Frontal cortex (tissue), 4 donors: Measurements from ENCODE around the gene MOB3B. TPM values are rescaled to one million over a fixed set of nuclear protein-coding genes. Genes with fewer than 3 reads are reported as not detected.
A peak's percentile ranks its signal among the peaks of the same experiment; 100 is the strongest.

Source experiments
- DNase-seq, 2 donors: peaks; one replicate each; pipeline ENCODE4 v3.0.0; 2012; ENCODE audit warnings: low spot score in 2 of 2
- FAIRE-seq: peaks from 2 replicates; lab custom pipeline; 2012; peaks lifted over from hg19 to GRCh38; lab: Jason Lieb, UNC
- total RNA-seq: library from RNA; depleted of rRNA; stranded (reverse); fragments of >200 nt; gene quantifications from one replicate; pipeline ENCODE4 v1.2.3, GENCODE V29; 2014
- donor health status: control.
- donor health status: control.
- donor health status: control.

The MOB3B gene
- total RNA-seq, 1 donor from 2014 or later, result 2.9 TPM

GRCh38 chr9:27353166-27353473, 176.5 kb downstream of the MOB3B start:
- FAIRE-seq (no peak), DNase-seq (no peak)

DNA sequence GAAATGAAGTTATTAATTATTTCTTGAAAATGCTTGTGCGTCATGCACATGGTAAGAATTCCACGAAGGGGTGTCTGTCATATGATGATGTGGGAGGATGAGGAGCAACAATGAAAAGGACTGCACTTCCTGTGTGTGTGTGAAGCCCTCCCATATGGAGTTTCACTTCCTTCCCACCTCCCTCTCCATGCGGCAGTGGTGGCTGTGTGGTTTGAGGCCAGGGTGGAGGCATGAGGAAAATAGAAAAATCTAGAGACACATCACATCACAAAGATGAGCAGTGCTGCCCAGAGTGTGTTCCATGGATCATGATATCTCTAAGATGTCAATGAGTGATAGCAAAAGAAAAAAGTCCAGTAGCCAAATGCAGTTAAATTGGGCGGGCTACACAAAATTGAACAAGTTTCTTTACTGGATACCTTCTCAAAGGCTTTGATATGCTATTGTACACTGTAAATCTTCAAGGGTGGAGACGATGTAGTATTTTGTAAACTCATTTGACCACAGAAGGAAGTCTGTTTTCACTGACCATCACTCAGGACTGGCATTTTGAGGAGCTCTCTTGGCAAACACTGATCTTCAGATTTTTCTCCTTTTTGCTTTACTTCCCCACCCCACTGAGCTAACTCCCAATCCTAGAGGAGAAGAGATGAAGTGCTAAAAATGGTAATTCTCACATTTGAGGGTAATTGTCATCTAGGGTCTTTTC, 177.0 kb downstream of the MOB3B start:
- DNase-seq (no peak), FAIRE-seq (no peak)

- no peak for FAIRE-seq
- peak in 1 of 2 donors; percentile 33 for DNase-seq
These were observed 178.2 kb downstream of the MOB3B start for GRCh38 chr9:27351438-27351837.

DNA sequence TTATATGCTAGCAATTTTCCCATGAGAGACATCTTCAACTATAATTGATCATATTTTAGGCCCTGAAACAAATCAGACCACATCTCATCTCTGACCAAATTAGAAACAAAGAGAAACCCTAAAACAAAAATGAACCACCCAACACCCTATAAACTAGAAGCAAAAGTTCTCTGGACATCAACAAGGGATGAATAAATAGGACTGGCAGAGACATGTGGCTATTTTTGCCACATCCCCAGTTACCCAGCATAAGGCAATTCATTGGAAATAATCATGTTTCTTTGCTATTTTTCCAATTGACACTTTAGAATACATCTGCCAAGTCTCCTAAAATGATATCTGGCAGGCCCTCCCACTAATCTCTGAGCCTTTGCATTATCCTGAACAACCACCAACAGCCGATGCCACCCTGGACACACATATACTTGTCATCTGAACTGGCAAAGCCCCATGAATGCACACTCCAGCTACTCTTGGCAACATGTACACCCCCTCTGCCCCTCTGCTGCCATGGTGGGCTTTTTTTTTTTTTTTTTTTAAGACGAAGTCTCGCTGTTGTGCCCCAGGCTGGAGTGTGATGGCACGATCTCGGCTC, 179.1 kb downstream of the MOB3B start:
- FAIRE-seq (no peak), DNase-seq (no peak)

DNA sequence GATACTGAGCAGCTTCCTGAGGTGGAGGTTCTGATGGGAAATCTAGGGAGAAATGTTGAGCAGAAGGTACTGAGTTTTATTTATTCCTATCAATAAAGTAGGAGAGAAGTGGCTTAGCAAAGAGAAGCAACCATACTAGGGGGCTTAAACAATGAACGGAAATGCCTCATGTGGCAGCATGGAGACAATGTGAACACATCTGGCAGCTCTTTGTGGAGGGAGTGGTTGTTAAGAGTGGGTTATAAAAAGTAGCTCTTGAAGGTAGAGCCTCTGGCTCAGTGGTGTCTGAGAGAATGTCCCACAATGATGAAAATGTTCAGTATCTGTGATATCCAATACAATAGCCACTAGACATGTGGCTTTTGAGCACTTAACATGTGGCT, 179.9 kb downstream of the MOB3B start:
- FAIRE-seq (no peak), DNase-seq (no peak)

DNA sequence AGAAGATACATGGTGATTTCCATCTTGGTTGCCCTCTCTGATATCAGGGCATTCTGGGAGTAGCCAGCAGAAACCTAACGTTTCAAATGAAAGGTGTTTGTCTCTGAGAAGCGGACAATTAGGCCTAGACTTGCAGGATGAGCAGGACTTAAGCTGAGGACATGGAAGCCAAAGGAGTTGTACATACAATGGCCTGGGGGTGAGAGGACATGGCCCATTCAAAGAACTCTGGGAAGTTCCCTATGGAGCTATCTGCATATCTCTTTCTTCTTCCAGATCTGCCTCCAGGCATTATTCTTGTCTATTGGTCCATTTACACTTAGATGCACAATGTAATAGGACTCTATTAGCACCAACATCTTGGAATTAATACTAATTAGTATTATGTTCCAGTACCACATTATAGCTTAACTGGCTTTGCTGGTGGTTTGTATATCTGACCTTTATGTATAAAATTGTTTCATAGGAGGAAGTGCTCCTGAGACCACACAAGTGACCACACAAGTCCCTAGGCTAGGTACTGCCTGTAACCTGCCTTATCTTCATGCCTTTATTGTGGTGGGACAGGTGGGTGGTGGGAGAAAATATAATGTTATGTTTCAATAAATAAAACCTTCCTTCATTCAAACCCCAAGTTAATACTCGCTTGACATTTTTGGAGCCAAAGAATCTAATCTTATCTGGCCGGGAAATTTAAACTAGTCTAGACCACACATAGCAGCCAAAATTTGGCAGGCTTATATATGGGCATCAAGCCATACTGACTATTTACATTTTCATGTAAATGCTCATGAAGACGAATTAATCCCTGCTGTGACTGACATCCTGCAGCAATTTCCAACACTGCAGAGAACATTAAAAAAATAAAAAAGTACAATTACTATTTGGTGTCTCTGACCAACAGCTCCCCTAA, 180.6 kb downstream of the MOB3B start:
- no peak for DNase-seq
- no peak for FAIRE-seq

DNA sequence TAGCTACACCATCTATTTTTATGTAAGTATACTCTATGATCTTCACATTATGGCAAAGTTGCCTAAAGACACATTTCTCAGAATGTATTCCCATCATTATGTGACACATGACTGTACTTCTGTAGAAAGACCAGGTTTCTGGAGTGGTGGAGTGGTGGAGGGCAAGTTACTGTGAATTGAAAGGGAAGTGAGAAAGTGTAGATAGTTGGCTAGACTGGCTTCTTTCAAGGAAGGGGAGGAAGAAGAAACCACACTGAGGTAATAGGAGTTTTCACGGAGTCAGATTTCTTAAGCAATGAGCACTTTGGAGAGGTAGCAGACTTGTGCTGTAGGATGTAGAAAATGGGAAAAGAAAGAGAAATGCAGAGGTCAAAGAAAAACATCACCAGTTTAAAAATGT, 181.7 kb downstream of the MOB3B start:
- FAIRE-seq, result no peak
- no peak for DNase-seq

GRCh38 chr9:27344776-27345175, 184.8 kb downstream of the MOB3B start:
- DNase-seq, result no peak
- no peak for FAIRE-seq

- no peak for DNase-seq
- no peak for FAIRE-seq
These were observed 187.9 kb downstream of the MOB3B start for GRCh38 chr9:27341545-27342294.

- FAIRE-seq, result no peak
- DNase-seq, result no peak
These were observed 188.6 kb downstream of the MOB3B start for GRCh38 chr9:27340961-27341511.

DNA sequence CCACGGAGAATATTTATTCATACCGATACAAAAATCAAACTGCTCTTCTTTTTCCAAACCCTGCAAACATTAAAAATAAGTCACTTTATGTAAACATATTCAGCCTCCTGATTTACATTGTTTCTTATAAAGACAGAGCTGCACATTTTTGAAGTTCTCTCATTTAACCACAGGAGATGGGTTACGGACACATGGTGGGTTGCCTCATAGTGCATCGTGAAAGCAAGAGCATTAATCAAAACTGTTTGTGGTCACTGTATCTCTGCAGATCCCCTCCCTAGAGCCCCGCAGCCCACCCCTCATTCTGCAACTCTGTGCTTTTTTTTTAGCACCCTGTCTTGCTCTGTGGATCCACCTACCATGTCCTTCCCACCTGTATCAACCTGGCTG, 189.3 kb downstream of the MOB3B start:
- FAIRE-seq (no peak), DNase-seq (no peak)

DNA sequence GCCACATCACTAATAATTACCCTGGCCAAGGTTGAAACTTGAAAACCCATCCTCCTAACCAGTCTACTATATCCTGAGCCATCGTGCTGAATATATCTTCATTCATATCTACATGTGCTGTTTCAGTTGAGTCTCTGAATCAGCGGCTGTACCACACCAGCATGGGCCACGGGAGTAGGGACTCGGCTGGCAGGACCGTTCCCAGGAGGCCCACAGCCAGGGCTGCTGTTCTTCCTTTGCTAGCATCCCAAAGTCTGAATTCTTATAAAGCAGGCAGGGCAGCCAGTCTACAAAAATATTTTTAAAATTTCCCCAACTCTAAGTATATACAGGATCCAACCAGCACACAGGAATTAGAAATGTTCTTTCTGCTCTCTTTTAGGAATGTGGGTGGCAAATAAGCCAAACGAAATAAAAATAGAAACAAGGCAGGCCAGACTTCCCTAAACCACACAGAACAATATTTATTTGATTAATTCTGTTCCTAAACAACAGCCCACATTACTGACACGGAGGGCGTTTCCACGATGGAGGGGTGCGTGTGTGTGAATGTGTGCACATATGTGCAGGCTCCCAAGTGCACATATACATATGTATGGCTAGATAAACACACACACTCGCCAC, 189.8 kb downstream of the MOB3B start:
- no peak for FAIRE-seq

DNA sequence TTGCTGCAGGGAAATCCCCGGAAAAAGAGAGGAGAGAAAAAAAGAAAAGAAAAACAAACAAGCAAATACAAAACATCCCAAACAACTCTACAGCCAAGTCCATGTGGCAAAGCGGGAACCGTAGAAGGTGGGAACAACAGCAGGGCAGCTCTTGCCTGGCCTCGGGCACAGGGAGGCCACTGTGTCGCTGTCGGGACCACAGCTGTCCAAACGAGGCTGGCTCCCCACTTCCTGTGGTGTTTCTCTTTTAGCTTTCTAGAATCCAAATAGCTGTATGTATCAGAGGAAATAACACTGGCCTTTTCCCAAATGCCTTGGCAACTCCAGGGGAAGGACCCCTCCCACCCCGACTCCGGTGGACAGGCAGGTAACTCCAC, 191.1 kb downstream of the MOB3B start:
- FAIRE-seq, result no peak
- no peak for DNase-seq

More for the DNA sequence above, 189.8 kb downstream of the MOB3B start:
- DNase-seq, result no peak

- DNase-seq (no peak), FAIRE-seq (no peak)
These were observed 191.6 kb downstream of the MOB3B start for GRCh38 chr9:27337833-27338526.

DNA sequence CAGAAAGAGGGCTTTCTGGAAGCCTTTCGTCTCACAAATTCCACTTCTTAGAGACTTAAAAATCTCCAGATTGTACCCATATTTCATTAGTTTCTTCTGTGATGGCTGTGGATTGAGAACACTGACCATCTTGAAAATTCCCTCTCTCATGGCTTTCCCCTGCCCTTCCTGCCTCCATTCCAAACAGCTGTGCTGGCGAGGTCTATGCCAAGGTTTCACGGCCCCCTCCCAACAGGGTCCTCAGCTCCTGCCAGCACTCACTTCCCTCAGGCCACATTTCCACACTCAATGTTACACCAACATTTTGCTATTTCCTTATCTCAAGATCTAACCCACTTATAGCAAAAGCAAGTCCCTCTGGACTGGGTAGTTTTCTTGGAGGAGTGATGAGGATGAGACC, 192.4 kb downstream of the MOB3B start:
- no peak for DNase-seq
- no peak for FAIRE-seq

GRCh38 chr9:27336829-27337228, 192.8 kb downstream of the MOB3B start:
- DNase-seq (no peak), FAIRE-seq (no peak)

DNA sequence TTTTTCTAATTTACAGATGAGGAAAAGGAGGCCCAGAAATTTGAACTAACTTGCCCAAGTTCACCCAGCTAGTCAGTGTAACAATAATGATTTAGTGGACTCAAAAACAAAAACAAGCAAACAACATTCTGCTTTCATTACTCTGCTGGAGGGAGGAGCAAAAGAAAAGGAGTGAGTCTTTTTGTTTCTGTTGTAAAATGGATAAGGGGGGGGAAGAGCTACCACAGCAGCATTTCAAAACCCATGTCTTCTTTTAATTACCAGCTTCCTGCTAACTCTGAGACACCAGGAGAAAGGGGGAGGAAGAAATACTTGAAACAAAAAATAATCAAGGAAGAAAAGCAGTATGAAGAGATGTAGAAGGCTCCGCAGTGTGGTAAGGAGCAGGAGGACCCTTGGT, 193.5 kb downstream of the MOB3B start:
- DNase-seq (no peak), FAIRE-seq (no peak)

- DNase-seq, result no peak
- FAIRE-seq, result no peak
These were observed 194.5 kb downstream of the MOB3B start for GRCh38 chr9:27335075-27335474.
